ENCODE data around the gene KLHDC7B. TPM values are rescaled to one million over a fixed set of nuclear protein-coding genes. Genes with fewer than 3 reads are reported as not detected.

The KLHDC7B gene
- total RNA-seq, 4 donors from 2014 or later = 0.90 TPM; not detected in 3

DNA sequence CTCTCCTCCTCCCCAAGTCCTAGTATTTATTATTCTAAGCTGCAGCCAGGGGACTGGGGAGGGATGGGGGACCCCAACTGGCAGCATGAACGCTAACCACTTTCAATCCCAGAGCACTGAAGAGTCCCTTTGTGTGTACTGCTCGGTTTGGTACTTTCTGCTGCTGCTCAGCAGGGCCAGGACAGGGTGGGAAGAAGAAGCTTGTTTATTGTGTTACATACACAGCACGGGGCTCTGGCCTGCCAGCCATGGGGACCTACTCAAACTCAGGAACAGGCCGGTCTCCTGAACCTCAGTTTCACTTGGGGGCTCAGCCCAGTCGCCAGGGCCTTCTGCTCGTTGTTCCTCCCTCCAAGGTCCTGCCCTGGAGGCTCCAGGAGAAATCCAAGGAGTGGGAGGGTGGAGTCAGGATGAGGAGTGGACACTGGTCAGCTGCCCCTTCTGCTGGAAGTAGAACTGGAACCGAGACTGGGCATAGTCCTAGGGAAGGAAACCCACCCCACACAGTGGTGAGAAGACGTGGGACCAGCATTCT lies 33.1 kb downstream of the KLHDC7B start:
- DNase-seq (ENCODE audit: low spot score in 2 of 2) = no peak

GRCh38 chr22:50579752-50580151 lies 34.1 kb downstream of the KLHDC7B start:
- DNase-seq (ENCODE audit: low spot score in 2 of 2) = no peak
- peaks cover 0 to 42% (median 17%) of the 10 kb centered on the region in 4 donors for H3K4me1 ChIP-seq
- no peak for TF ChIP-seq POLR2A (IDR thresholded peaks at IDR 0.05)
- TF ChIP-seq CTCF (IDR thresholded peaks at IDR 0.05) = no peak
- no peak for TF ChIP-seq EP300 (IDR thresholded peaks at IDR 0.05)

More for the DNA sequence above, 33.1 kb downstream of the KLHDC7B start:
- H3K4me1 ChIP-seq = peaks cover 0 to 41% (median 17%) of the 10 kb centered on the region in 4 donors
- H3K36me3 ChIP-seq = peaks cover 0 to 53% (median 0%) of the 10 kb centered on the region in 3 donors
- no peak for TF ChIP-seq CTCF (IDR thresholded peaks at IDR 0.05)
- TF ChIP-seq POLR2A (IDR thresholded peaks at IDR 0.05) = peak in 1 of 2 donors; percentile 25
- H3K27me3 ChIP-seq = peaks cover 0 to 15% of the 10 kb centered on the region in 2 donors
- H3K27ac ChIP-seq = peak overlapping the region; percentile 50 to 78 (median 54)
- H3K9me3 ChIP-seq = no peaks in the 10 kb centered on the region
- WGBS, 2 donors = 21 to 47% methylated on average over 6 to 8 of the region's 8 CpGs
- no peak overlapping the region for H3K4me3 ChIP-seq

DNA sequence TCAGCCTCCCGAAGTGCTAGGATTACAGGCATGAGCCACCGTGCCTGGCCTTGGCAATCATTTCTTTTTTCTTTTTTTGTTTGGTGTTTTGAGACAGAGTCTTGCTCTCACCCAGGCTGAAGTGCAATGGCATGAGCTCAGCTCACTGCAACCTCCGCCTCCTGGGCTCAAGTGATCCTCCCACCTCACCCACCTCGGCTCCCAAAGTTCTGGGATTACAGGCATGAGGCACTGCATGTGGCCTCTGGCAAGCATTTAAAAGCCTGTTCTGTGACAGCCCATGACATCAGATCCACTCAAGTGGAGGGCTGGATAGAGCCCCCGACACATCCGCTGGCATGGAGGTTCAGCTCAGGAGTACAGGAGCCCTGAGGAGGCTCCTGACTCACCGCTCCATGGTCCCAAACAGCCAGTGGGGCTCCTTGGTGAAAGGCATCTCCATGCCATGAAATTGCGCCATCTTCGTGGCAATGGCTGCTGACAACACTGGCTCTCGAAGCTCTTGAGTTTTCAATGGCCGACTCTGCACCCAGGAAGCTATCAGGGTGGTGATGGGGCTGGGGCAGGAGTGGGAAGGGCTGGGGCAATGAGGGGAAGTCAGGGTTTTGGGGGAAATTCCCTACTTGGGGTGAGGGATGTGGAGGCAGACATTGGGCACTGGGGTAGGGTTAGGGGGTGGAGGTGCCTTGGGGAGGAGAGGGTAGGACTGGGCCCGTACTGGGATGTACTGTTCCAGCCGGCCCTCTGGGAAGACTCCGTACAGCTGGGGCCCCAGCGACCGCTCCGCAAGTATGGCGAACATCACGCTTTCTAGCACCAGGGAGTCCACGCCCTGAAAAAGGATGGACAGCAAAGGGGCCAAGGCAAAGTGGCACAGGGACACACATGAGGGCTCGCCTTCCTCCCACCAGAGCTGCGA lies 35.6 kb downstream of the KLHDC7B start:
- WGBS, 2 donors = 89 to 92% methylated on average over 21 to 22 of the region's 22 CpGs
- TF ChIP-seq EP300 (IDR thresholded peaks at IDR 0.05) = no peak
- TF ChIP-seq POLR2A (IDR thresholded peaks at IDR 0.05) = no peak
- TF ChIP-seq CTCF (IDR thresholded peaks at IDR 0.05) = no peak
- Histone ChIP-seq H3K4me1 (peaks cover 0 to 42% (median 17%) of the 10 kb centered on the region in 4 donors), H3K27me3 (peaks cover 0 to 15% of the 10 kb centered on the region in 2 donors), H3K4me3 (peak overlapping the region; percentile 48 to 91 (median 88)), H3K27ac (peak overlapping the region in 3 of 4 donors; percentile 92 to 99 (median 97)), H3K36me3 (peaks cover 0 to 39% (median 0%) of the 10 kb centered on the region in 3 donors), H3K9me3 (no peaks in the 10 kb centered on the region)
- no peak for DNase-seq (ENCODE audit: low spot score in 2 of 2)

More at GRCh38 chr22:50579752-50580151, 34.1 kb downstream of the KLHDC7B start:
- peak overlapping the region in 2 of 4 donors; percentile 58 to 78 for H3K27ac ChIP-seq
- H3K9me3 ChIP-seq = no peaks in the 10 kb centered on the region
- no peak overlapping the region for H3K4me3 ChIP-seq
- peaks cover 0 to 44% (median 0%) of the 10 kb centered on the region in 3 donors for H3K36me3 ChIP-seq
- peaks cover 0 to 15% of the 10 kb centered on the region in 2 donors for H3K27me3 ChIP-seq
- 93 to 95% methylated on average over 4 of the region's 4 CpGs for WGBS, 2 donors

GRCh38 chr22:50581950-50582492 lies 36.3 kb downstream of the KLHDC7B start:
- Histone ChIP-seq H3K9me3 (no peaks in the 10 kb centered on the region), H3K27me3 (peaks cover 0 to 12% of the 10 kb centered on the region in 2 donors), H3K4me3 (peak overlapping the region; percentile 48 to 91 (median 88)), H3K27ac (peak overlapping the region; percentile 92 to 99 (median 96)), H3K36me3 (peaks cover 0 to 32% (median 0%) of the 10 kb centered on the region in 3 donors), H3K4me1 (peaks cover 0 to 42% (median 17%) of the 10 kb centered on the region in 4 donors)
- no peak for DNase-seq (ENCODE audit: low spot score in 2 of 2)
- WGBS, 2 donors = 15 to 17% methylated on average over 12 to 13 of the region's 39 CpGs
- TF ChIP-seq EP300 (IDR thresholded peaks at IDR 0.05) (no peak), POLR2A (IDR thresholded peaks at IDR 0.05) (no peak), CTCF (IDR thresholded peaks at IDR 0.05) (no peak)

Measured in tibial nerve (tissue), 4 donors.